ENCODE data around the gene DCAF15. TPM values are rescaled to one million over a fixed set of nuclear protein-coding genes. Genes with fewer than 3 reads are reported as not detected.

Gene DCAF15, protein sequence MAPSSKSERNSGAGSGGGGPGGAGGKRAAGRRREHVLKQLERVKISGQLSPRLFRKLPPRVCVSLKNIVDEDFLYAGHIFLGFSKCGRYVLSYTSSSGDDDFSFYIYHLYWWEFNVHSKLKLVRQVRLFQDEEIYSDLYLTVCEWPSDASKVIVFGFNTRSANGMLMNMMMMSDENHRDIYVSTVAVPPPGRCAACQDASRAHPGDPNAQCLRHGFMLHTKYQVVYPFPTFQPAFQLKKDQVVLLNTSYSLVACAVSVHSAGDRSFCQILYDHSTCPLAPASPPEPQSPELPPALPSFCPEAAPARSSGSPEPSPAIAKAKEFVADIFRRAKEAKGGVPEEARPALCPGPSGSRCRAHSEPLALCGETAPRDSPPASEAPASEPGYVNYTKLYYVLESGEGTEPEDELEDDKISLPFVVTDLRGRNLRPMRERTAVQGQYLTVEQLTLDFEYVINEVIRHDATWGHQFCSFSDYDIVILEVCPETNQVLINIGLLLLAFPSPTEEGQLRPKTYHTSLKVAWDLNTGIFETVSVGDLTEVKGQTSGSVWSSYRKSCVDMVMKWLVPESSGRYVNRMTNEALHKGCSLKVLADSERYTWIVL
- total RNA-seq = 100 to 1,000 TPM in 1 of 2 experiments, 10 to 100 TPM in 1; 90.1 to 104 TPM

DNA sequence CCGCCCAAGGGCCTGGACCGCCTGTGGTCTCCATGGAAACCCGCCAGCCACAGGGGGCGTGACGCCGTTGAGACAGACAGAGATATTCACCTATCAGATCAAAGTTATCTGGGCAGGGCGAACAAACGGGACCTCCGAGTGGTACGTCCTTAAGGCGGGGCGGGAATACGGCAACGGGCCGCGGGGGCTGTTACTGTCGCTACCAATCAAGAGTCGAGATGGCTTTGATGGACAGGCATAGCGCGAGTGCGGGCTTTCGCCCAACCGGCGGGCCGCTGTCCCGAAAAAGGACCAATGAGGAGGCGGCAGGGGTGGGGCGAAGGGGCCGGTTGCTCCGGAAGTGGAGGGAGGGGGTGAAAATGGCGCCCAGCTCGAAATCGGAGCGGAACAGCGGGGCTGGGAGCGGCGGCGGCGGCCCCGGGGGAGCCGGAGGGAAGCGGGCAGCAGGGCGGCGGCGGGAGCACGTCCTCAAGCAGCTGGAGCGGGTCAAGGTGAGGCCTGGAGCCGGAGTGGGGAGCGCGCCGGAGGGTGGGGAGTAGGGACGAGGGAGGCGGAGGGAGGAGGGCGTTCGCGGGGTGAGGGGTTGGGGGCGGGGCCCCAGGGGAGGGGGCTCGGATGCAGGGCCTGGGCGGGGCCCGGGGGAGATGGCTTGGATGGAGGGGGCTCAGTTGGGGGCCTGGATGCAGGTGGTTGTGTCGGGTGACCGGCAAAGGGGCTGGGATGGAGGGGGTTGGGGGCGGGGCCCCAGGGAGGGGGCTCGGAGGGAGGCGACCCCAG, at the start of gene DCAF15:
DCAF15 (plus strand) TSS at position 356 of the 777 bp plus-strand sequence; CDS start at position 360, 4 bp downstream.
- POLR2A ChIA-PET = interaction anchor here (0.6 to 3.4 kb wide), 10 partner anchors 7 to 144 kb away, joined by 3 to 29 read pairs (median 3); partner anchors contain the start of genes IL27RA and RFX1
- peak; percentile 99 for ATAC-seq
- H3K9me3 Mint-ChIP-seq (ENCODE audit: insufficient read depth) = no peaks in the 10 kb centered on the region
- CTCF ChIA-PET = interaction anchor here (0.7 to 1.9 kb wide), 7 partner anchors 33 to 120 kb away, joined by 3 to 8 read pairs (median 6); partner anchors contain the start of genes IL27RA and MISP3
- peak; percentile 100 for DNase-seq
- no peaks in the 10 kb centered on the region for H3K27me3 Mint-ChIP-seq (ENCODE audit: low read depth)
- H3K4me3 Mint-ChIP-seq = peak within 1 kb of the TSS; percentile 97
- H3K27ac Mint-ChIP-seq = peak within 1 kb of the TSS; percentile 93
- H3K4me1 Mint-ChIP-seq (ENCODE audit: low read depth) = peaks cover 21% of the 10 kb centered on the region
- H3K36me3 Mint-ChIP-seq (ENCODE audit: low read depth) = peaks cover 28% of the 10 kb centered on the region

DNA sequence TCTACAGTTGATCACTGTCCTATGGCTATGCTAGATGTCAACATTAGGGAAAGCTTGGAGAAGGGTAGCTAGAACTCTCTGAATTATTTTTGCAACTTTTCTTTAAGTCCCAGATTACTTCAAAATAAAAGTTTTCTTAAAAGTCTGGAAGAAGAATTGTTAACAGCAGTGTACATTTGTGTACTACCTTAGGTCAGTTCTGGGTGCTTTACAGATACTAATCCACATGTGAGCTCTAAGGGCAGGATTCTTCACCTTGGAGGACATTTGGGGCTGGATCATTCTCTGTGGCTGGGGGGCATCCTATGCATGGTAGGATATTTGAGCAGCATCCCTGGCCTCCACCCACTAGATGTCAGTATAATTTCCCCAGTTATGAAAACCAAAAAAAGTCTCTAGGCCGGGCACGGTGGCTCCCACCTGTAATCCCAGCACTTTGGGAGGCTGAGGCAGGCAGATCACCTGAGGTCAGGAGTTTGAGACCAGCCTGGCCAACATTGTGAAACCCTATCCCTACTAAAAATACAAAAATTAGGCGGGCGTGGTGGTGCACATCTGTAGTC, 49.2 kb upstream of the DCAF15 start:
- H3K27ac Mint-ChIP-seq = peak overlapping the region; percentile 39
- peaks cover 36% of the 10 kb centered on the region for H3K4me1 Mint-ChIP-seq (ENCODE audit: low read depth)
- peaks cover 3% of the 10 kb centered on the region for H3K9me3 Mint-ChIP-seq (ENCODE audit: insufficient read depth)
- DNase-seq = peak; percentile 62
- POLR2A ChIA-PET = interaction anchor here (0.6 to 0.9 kb wide), 3 partner anchors 49 to 196 kb away, joined by 3 to 5 read pairs (median 3); partner anchors contain the start of gene IL27RA
- CTCF ChIA-PET = interaction anchor here (0.7 to 3.2 kb wide), 19 partner anchors 9 to 296 kb away, joined by 3 to 16 read pairs (median 3); partner anchors contain the start of gene IL27RA
- ATAC-seq = no peak
- no peaks in the 10 kb centered on the region for H3K27me3 Mint-ChIP-seq (ENCODE audit: low read depth)
- no peak overlapping the region for H3K4me3 Mint-ChIP-seq
- peaks cover 4% of the 10 kb centered on the region for H3K36me3 Mint-ChIP-seq (ENCODE audit: low read depth)

DNA sequence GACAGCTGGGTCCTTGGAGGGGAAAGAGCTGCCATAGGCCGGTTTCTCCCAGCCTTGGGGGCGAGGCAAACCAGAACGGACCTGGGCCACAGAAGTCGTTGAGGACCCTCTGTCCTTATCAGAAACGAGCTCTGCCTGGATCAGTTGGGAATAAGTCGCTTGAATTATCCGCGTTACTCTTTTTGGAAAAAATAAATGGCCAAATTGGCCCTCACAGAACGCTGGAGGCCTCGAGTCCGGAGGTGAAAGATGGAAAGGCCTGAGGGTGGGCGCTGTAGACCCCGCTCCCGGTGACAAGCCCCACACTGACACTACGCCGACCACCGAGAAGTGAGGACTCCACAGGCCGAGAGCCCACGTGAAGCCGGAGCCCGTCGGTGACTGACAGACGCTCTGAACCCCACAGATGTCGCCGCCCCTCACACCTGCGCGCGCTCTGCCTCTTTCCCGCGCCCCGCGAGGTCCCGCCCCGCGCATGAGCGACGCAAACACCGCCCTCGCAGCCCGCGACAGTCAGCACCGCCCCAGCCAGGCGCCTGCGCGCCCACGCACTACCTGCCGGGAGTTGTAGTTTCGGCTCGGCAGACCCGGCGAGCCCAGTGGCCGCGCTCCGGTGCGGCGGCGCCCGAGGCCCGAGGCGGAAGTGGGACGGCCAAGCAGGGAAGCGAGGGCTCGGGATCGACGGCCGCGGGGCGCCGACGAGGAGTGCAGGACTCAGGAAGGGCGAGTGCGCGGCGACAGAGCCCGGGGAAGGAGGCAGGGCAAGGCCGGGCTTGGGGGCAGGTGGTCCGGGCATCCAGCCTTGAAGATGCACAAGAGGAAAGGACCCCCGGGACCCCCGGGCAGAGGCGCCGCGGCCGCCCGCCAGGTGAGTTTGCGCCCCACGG, 46.4 kb upstream of the DCAF15 start, which contains the start of the genes BRME1 and CC2D1A:
BRME1 (minus strand) TSS at position 484 of the 887 bp plus-strand sequence. CDS start 1,225 bp downstream, outside the sequence.
CC2D1A (plus strand) TSS at position 568 of the 887 bp plus-strand sequence; CDS start at position 809, 241 bp downstream.
- Mint-ChIP-seq H3K4me1 (ENCODE audit: low read depth) (peaks cover 36% of the 10 kb centered on the region), H3K9me3 (ENCODE audit: insufficient read depth) (peaks cover 3% of the 10 kb centered on the region), H3K27me3 (ENCODE audit: low read depth) (no peaks in the 10 kb centered on the region), H3K36me3 (ENCODE audit: low read depth) (peaks cover 13% of the 10 kb centered on the region), H3K4me3 (peak within 1 kb of the TSS; percentile 83), H3K27ac (peak within 1 kb of the TSS; percentile 89)
- CTCF ChIA-PET = interaction anchor here (0.6 to 1.9 kb wide), 4 partner anchors 42 to 231 kb away, joined by 3 to 7 read pairs (median 4); partner anchors contain the start of genes ASF1B and IL27RA
- ATAC-seq = peak; percentile 99
- POLR2A ChIA-PET = interaction anchor here (1.1 to 1.4 kb wide), 2 partner anchors 11 to 44 kb away, joined by 4 to 10 read pairs; no protein-coding TSS in a partner anchor
- peak; percentile 97 for DNase-seq

- Mint-ChIP-seq H3K9me3 (ENCODE audit: insufficient read depth) (peaks cover 3% of the 10 kb centered on the region), H3K4me3 (peak overlapping the region; percentile 76), H3K27me3 (ENCODE audit: low read depth) (no peaks in the 10 kb centered on the region), H3K36me3 (ENCODE audit: low read depth) (peaks cover 17% of the 10 kb centered on the region), H3K27ac (peak overlapping the region; percentile 53), H3K4me1 (ENCODE audit: low read depth) (peaks cover 36% of the 10 kb centered on the region)
- POLR2A ChIA-PET = interaction anchor here (1.4 kb wide), 1 partner anchor 10 kb away, joined by 10 read pairs; no protein-coding TSS in a partner anchor
- DNase-seq (peak; percentile 42), ATAC-seq (peak; percentile 36)
- CTCF ChIA-PET = interaction anchor here (0.9 to 1.2 kb wide), 2 partner anchors 125 to 142 kb away, joined by 3 to 5 read pairs; partner anchors contain the start of gene IL27RA
Measured at GRCh38 chr19:13906521-13906904, 45.8 kb upstream of the DCAF15 start.

GRCh38 chr19:13906910-13907309, 45.4 kb upstream of the DCAF15 start:
- Mint-ChIP-seq H3K27me3 (ENCODE audit: low read depth) (no peaks in the 10 kb centered on the region), H3K4me1 (ENCODE audit: low read depth) (peaks cover 36% of the 10 kb centered on the region), H3K9me3 (ENCODE audit: insufficient read depth) (peaks cover 3% of the 10 kb centered on the region), H3K27ac (peak overlapping the region; percentile 53), H3K36me3 (ENCODE audit: low read depth) (peaks cover 17% of the 10 kb centered on the region), H3K4me3 (peak overlapping the region; percentile 76)
- ATAC-seq (no peak), DNase-seq (no peak)
- POLR2A ChIA-PET = interaction anchor here (1.4 kb wide), 1 partner anchor 10 kb away, joined by 10 read pairs; no protein-coding TSS in a partner anchor
- CTCF ChIA-PET = interaction anchor here (0.9 to 1.2 kb wide), 2 partner anchors 125 to 142 kb away, joined by 3 to 5 read pairs; partner anchors contain the start of gene IL27RA

GRCh38 chr19:13908674-13909073, 43.6 kb upstream of the DCAF15 start:
- no peak overlapping the region for H3K27ac Mint-ChIP-seq
- H3K4me3 Mint-ChIP-seq = no peak overlapping the region
- DNase-seq = no peak
- POLR2A ChIA-PET = no interaction called here
- CTCF ChIA-PET = no interaction called here
- H3K36me3 Mint-ChIP-seq (ENCODE audit: low read depth) = peaks cover 21% of the 10 kb centered on the region
- ATAC-seq = no peak
- peaks cover 3% of the 10 kb centered on the region for H3K9me3 Mint-ChIP-seq (ENCODE audit: insufficient read depth)
- H3K27me3 Mint-ChIP-seq (ENCODE audit: low read depth) = no peaks in the 10 kb centered on the region
- peaks cover 28% of the 10 kb centered on the region for H3K4me1 Mint-ChIP-seq (ENCODE audit: low read depth)

DNA sequence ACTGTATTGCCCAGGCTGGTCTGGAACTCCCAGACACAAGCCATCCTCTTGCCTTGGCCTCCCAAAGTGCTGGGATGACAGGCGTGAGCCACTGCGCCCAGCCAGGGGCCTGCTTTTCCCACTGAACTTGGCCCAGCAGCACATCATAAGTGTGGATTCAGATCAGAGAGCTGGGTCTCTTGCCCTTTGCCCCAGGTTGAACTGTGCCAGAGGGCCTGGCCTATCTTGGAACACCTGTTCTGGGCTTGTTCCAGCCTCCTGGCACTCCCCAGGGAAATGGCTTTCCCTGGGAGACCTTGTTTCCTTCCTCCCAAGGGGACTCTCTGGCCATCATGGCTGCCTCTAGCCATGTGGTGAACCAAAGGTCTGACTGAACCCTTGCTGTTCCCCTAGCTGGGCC, 42.9 kb upstream of the DCAF15 start:
- ChIA-PET CTCF (no interaction called here), POLR2A (no interaction called here)
- Mint-ChIP-seq H3K36me3 (ENCODE audit: low read depth) (peaks cover 21% of the 10 kb centered on the region), H3K4me1 (ENCODE audit: low read depth) (peaks cover 21% of the 10 kb centered on the region), H3K27ac (no peak overlapping the region), H3K4me3 (no peak overlapping the region), H3K9me3 (ENCODE audit: insufficient read depth) (peaks cover 3% of the 10 kb centered on the region), H3K27me3 (ENCODE audit: low read depth) (no peaks in the 10 kb centered on the region)
- ATAC-seq (no peak), DNase-seq (no peak)

GRCh38 chr19:13913352-13913751, 39.0 kb upstream of the DCAF15 start:
- Mint-ChIP-seq H3K36me3 (ENCODE audit: low read depth) (peaks cover 27% of the 10 kb centered on the region), H3K4me3 (no peak overlapping the region), H3K9me3 (ENCODE audit: insufficient read depth) (no peaks in the 10 kb centered on the region), H3K27me3 (ENCODE audit: low read depth) (no peaks in the 10 kb centered on the region), H3K4me1 (ENCODE audit: low read depth) (no peaks in the 10 kb centered on the region), H3K27ac (no peak overlapping the region)
- ChIA-PET POLR2A (no interaction called here), CTCF (no interaction called here)
- DNase-seq (no peak), ATAC-seq (no peak)

DNA sequence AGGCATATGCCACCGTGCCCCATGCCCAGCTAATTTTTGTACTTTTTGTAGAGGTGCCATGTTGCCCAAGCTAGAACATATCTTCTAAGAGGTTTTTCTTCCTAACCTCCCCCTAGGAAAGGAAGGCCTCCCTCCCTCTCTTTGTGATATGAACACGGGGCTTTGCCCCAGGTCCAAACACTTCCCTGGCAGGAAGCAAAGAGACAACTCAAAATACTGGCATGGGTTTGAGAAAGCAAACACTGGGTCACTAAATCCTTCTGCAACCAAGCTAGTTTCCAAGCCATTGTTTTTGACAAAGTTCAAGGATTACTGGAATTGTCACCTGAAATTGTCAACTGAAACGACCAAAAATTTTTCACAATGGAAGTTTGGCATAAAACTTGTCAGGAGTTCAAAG, 37.5 kb upstream of the DCAF15 start:
- ATAC-seq (no peak), DNase-seq (no peak)
- Mint-ChIP-seq H3K36me3 (ENCODE audit: low read depth) (peaks cover 28% of the 10 kb centered on the region), H3K27ac (no peak overlapping the region), H3K4me1 (ENCODE audit: low read depth) (no peaks in the 10 kb centered on the region), H3K9me3 (ENCODE audit: insufficient read depth) (no peaks in the 10 kb centered on the region), H3K4me3 (no peak overlapping the region), H3K27me3 (ENCODE audit: low read depth) (no peaks in the 10 kb centered on the region)
- POLR2A ChIA-PET = no interaction called here
- CTCF ChIA-PET = interaction anchor here (1.0 to 1.5 kb wide), 2 partner anchors 128 to 157 kb away, joined by 3 read pairs; no protein-coding TSS in a partner anchor

GRCh38 chr19:13917888-13918406, 34.4 kb upstream of the DCAF15 start:
- peaks cover 4% of the 10 kb centered on the region for H3K4me1 Mint-ChIP-seq (ENCODE audit: low read depth)
- peaks cover 43% of the 10 kb centered on the region for H3K36me3 Mint-ChIP-seq (ENCODE audit: low read depth)
- ChIA-PET POLR2A (interaction anchor here (2.5 kb wide), 1 partner anchor 11 kb away, joined by 10 read pairs; no protein-coding TSS in a partner anchor), CTCF (no interaction called here)
- ATAC-seq (no peak), DNase-seq (no peak)
- no peaks in the 10 kb centered on the region for H3K27me3 Mint-ChIP-seq (ENCODE audit: low read depth)
- H3K27ac Mint-ChIP-seq = no peak overlapping the region
- H3K4me3 Mint-ChIP-seq = no peak overlapping the region
- no peaks in the 10 kb centered on the region for H3K9me3 Mint-ChIP-seq (ENCODE audit: insufficient read depth)
